ENCODE measurements around the gene GDA. TPM values are rescaled to one million over a fixed set of nuclear protein-coding genes. Genes with fewer than 3 reads are reported as not detected.

GDA gene
- total RNA-seq, 1 experiment from 2014 or later: 3.6 TPM

GRCh38 chr9:72156586-72156985 lies 7.3 kb downstream of the GDA start:
- Histone ChIP-seq H2BK15ac (ENCODE audit: low read depth, low read length) (no peak overlapping the region), H2BK20ac (ENCODE audit: low read depth, low read length, poor library complexity, severe bottlenecking) (no peak overlapping the region), H4K5ac (ENCODE audit: insufficient read length, low read depth, low read length) (no peak overlapping the region), H2BK120ac (ENCODE audit: low read depth, low read length, poor library complexity, severe bottlenecking) (no peak overlapping the region), H3K56ac (ENCODE audit: insufficient read length, low read depth, low read length) (no peak overlapping the region), H3K14ac (ENCODE audit: insufficient read depth, low read length) (no peak overlapping the region), H3K4me1 (ENCODE audit: insufficient read depth, low read length) (no peaks in the 10 kb centered on the region), H3K79me2 (ENCODE audit: insufficient read depth, low read length) (no peaks in the 10 kb centered on the region), H3K9me3 (ENCODE audit: control insufficient read depth, low read depth, low read length) (no peaks in the 10 kb centered on the region), H3K23ac (ENCODE audit: insufficient read length, low read depth, low read length) (no peak overlapping the region), H2AK5ac (ENCODE audit: insufficient read length, low read length) (no peak overlapping the region), H3T11ph (ENCODE audit: low read length) (no peak overlapping the region), H4K91ac (ENCODE audit: insufficient read length, low read depth, low read length) (no peak overlapping the region), H3K27me3 (ENCODE audit: insufficient read depth, low read length) (no peaks in the 10 kb centered on the region), H3K79me1 (ENCODE audit: insufficient read depth, low read depth, low read length, poor library complexity, severe bottlenecking) (no peaks in the 10 kb centered on the region), H3K4me2 (ENCODE audit: insufficient read depth, insufficient read length, low read length) (no peak overlapping the region), H4K20me1 (ENCODE audit: control insufficient read depth, insufficient read depth, insufficient read length) (no peaks in the 10 kb centered on the region), H3K9ac (ENCODE audit: extremely low read depth, insufficient read length, low read length) (no peak overlapping the region), H2AFZ (ENCODE audit: low read length) (no peak overlapping the region), H3K4ac (ENCODE audit: low read depth, low read length) (no peak overlapping the region), H3K18ac (ENCODE audit: insufficient read length, low read depth, low read length) (no peak overlapping the region), H2BK5ac (ENCODE audit: insufficient read length, low read length) (no peak overlapping the region), H4K8ac (replicated peaks; ENCODE audit: insufficient read length, low read depth, low read length) (no peak overlapping the region), H3K27ac (ENCODE audit: insufficient read length, low read depth, low read length) (no peak overlapping the region), H2BK12ac (ENCODE audit: insufficient read length, low read depth, low read length) (no peak overlapping the region), H3K23me2 (ENCODE audit: insufficient read length, low read depth, low read length, poor library complexity, severe bottlenecking) (no peaks in the 10 kb centered on the region)
- Mint-ChIP-seq H3K4me3 (no peak overlapping the region), H3K27ac (no peak overlapping the region), H3K4me1 (no peaks in the 10 kb centered on the region), H3K9me3 (no peaks in the 10 kb centered on the region; a peak in 1 of 5 replicates), H3K36me3 (ENCODE audit: insufficient read depth in 1 of 3, low read depth in 3 of 3) (peaks cover 0 to 2% (median 0%) of the 10 kb centered on the region in 3 experiments; a peak in 1 of 7 replicates), H3K27me3 (ENCODE audit: low read depth) (no peaks in the 10 kb centered on the region; the same call in 1 of the 2 replicates)
- TF ChIP-seq CTCF (conservative IDR thresholded peaks at IDR 0.05): no peak
- DNase-seq: no peak

All from H9 (cell line).